ENCODE measurements around the gene DISP2. TPM values are rescaled to one million over a fixed set of nuclear protein-coding genes. Genes with fewer than 3 reads are reported as not detected.

DISP2 gene
- total RNA-seq, 1 experiment from 2014 or later, result 1.3 TPM

- no peaks in the 10 kb centered on the region for H4K20me1 ChIP-seq (ENCODE audit: control insufficient read depth, insufficient read depth, insufficient read length)
- peaks cover 0 to 6% of the 10 kb centered on the region in 2 experiments; a peak in 1 of 5 replicates for H3K9me3 Mint-ChIP-seq
- H3K4me2 ChIP-seq (ENCODE audit: insufficient read depth, insufficient read length, low read length), result no peak overlapping the region
- no peak overlapping the region for H3K4me3 Mint-ChIP-seq
- H3K27me3 ChIP-seq (ENCODE audit: insufficient read depth, low read length), result no peaks in the 10 kb centered on the region
- no peak overlapping the region for H3K18ac ChIP-seq (ENCODE audit: insufficient read length, low read depth, low read length)
- H2BK15ac ChIP-seq (ENCODE audit: low read depth, low read length), result no peak overlapping the region
- WGBS (ENCODE audit: extremely low coverage, insufficient read length, low lambda C conversion rate), result no CpG with 5 or more reads among the region's 7 CpGs
- no peak overlapping the region for H3K27ac ChIP-seq (ENCODE audit: insufficient read length, low read depth, low read length)
- no peak overlapping the region for H3K14ac ChIP-seq (ENCODE audit: insufficient read depth, low read length)
- no peak overlapping the region for H2BK20ac ChIP-seq (ENCODE audit: low read depth, low read length, poor library complexity, severe bottlenecking)
- H3K9me3 ChIP-seq (ENCODE audit: control insufficient read depth, low read depth, low read length), result no peaks in the 10 kb centered on the region
- H3T11ph ChIP-seq (ENCODE audit: low read length), result no peak overlapping the region
- H3K4ac ChIP-seq (ENCODE audit: low read depth, low read length), result no peak overlapping the region
- no peak overlapping the region for H4K91ac ChIP-seq (ENCODE audit: insufficient read length, low read depth, low read length)
- no peaks in the 10 kb centered on the region for H3K79me2 ChIP-seq (ENCODE audit: insufficient read depth, low read length)
- H3K27ac Mint-ChIP-seq, result no peak overlapping the region
- H2BK5ac ChIP-seq (ENCODE audit: insufficient read length, low read length), result no peak overlapping the region
- peaks cover 25% of the 10 kb centered on the region; the same call in 1 of the 2 replicates for H3K4me1 ChIP-seq (ENCODE audit: insufficient read depth, low read length)
- H2BK120ac ChIP-seq (ENCODE audit: low read depth, low read length, poor library complexity, severe bottlenecking), result no peak overlapping the region
- H3K9ac ChIP-seq (ENCODE audit: extremely low read depth, insufficient read length, low read length), result no peak overlapping the region
- H3K36me3 Mint-ChIP-seq (ENCODE audit: insufficient read depth in 1 of 3, low read depth in 3 of 3), result peaks cover 4 to 28% (median 13%) of the 10 kb centered on the region in 3 experiments; a peak in 6 of 7 replicates
- TF ChIP-seq CTCF (conservative IDR thresholded peaks at IDR 0.05), result no peak
- H3K79me1 ChIP-seq (ENCODE audit: insufficient read depth, low read depth, low read length, poor library complexity, severe bottlenecking), result no peaks in the 10 kb centered on the region
- H2BK12ac ChIP-seq (ENCODE audit: insufficient read length, low read depth, low read length), result no peak overlapping the region
- peaks cover 14% of the 10 kb centered on the region for H3K27me3 Mint-ChIP-seq (ENCODE audit: low read depth)
- H3K56ac ChIP-seq (ENCODE audit: insufficient read length, low read depth, low read length), result no peak overlapping the region
- peaks cover under 1% of the 10 kb centered on the region for H3K23me2 ChIP-seq (ENCODE audit: insufficient read length, low read depth, low read length, poor library complexity, severe bottlenecking)
- no peak overlapping the region for H2AK5ac ChIP-seq (ENCODE audit: insufficient read length, low read length)
- no peak for DNase-seq
- H3K23ac ChIP-seq (ENCODE audit: insufficient read length, low read depth, low read length), result no peak overlapping the region
- H3K4me1 Mint-ChIP-seq, result peaks cover 60 to 63% of the 10 kb centered on the region in 2 experiments
- H4K8ac ChIP-seq (replicated peaks; ENCODE audit: insufficient read length, low read depth, low read length), result no peak overlapping the region
- H4K5ac ChIP-seq (ENCODE audit: insufficient read length, low read depth, low read length), result no peak overlapping the region
- no peak overlapping the region for H2AFZ ChIP-seq (ENCODE audit: low read length)
Observed at GRCh38 chr15:40329804-40330203, 28.2 kb upstream of the DISP2 start.
